Gastroesophageal sphincter (tissue), 3 donors: ENCODE measurements around the gene TRPM7.

ENCODE experiments used
- EP300 ChIP-seq: sonication (generic); formaldehyde crosslinking; IDR thresholded peaks from one replicate; pipeline ENCODE4 v1.6.1; 2017; ENCODE audit warnings: antibody characterized with exemption, mild to moderate bottlenecking
- POLR2A ChIP-seq, 2 donors: fragments of 450-650 bp; IDR thresholded peaks; one replicate each; pipeline ENCODE4 v1.6.1; 2017; ENCODE audit warnings: antibody characterized with exemption in 2 of 2, mild to moderate bottlenecking in 2 of 2, moderate library complexity in 1 of 2
- POLR2AphosphoS5 ChIP-seq: sonication (generic); formaldehyde crosslinking; IDR thresholded peaks from one replicate; pipeline ENCODE4 v1.6.1; 2017; ENCODE audit warnings: antibody characterized with exemption
- TF ChIP-seq, protein P1 (sequence below), 4 experiments: fragments of 200-600 bp in 2 of 4; fragments of 450-650 bp in 2 of 4; sonication (generic) in 1 of 4; IDR thresholded peaks; one replicate each; pipeline ENCODE4 v1.5.1; 2017 to 2019; ENCODE audit warnings: antibody characterized with exemption in 4 of 4, mild to moderate bottlenecking in 2 of 4, moderate library complexity in 2 of 4

DNA sequence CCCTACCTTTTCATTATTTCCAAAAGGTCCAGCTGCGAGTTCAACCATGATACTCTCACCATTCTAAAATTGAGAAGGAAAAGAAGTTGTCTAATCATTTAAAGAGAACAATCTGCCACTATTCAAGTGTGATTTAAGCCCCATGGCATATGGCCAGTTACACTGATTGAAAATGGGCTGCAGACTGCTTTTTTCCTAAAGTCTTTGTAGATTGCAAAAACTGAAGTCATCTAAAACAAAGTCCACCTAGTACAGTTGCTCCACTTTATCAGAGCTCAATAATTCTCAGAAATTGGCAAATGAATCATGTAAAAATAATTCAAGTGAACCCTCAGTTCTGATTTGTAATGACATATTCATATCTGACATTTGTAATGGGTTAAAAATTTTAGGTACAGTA is 39.7 kb upstream of the TRPM7 start:
- TF ChIP-seq, protein P1, sequence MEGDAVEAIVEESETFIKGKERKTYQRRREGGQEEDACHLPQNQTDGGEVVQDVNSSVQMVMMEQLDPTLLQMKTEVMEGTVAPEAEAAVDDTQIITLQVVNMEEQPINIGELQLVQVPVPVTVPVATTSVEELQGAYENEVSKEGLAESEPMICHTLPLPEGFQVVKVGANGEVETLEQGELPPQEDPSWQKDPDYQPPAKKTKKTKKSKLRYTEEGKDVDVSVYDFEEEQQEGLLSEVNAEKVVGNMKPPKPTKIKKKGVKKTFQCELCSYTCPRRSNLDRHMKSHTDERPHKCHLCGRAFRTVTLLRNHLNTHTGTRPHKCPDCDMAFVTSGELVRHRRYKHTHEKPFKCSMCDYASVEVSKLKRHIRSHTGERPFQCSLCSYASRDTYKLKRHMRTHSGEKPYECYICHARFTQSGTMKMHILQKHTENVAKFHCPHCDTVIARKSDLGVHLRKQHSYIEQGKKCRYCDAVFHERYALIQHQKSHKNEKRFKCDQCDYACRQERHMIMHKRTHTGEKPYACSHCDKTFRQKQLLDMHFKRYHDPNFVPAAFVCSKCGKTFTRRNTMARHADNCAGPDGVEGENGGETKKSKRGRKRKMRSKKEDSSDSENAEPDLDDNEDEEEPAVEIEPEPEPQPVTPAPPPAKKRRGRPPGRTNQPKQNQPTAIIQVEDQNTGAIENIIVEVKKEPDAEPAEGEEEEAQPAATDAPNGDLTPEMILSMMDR (IDR thresholded peaks at IDR 0.05): no peak
- TF ChIP-seq POLR2AphosphoS5 (no peak), POLR2A (IDR thresholded peaks at IDR 0.05) (no peak), EP300 (no peak)
